HG02623 (cell line): Measurements from ENCODE around the gene SRP9.
"Not testable (repeated sequence)": the region's sequence is repeated elsewhere in the genome, so short reads cannot be mapped to it uniquely, and the experiment has no call there.

Experiments used
- ATAC-seq: cut with Tn5 transposase; IDR thresholded peaks from one replicate; pipeline ENCODE4 v1.9.1; 2021; ENCODE audit warnings: moderate library complexity; ENCODE audit not compliant: unreplicated experiment

Gene SRP9

DNA sequence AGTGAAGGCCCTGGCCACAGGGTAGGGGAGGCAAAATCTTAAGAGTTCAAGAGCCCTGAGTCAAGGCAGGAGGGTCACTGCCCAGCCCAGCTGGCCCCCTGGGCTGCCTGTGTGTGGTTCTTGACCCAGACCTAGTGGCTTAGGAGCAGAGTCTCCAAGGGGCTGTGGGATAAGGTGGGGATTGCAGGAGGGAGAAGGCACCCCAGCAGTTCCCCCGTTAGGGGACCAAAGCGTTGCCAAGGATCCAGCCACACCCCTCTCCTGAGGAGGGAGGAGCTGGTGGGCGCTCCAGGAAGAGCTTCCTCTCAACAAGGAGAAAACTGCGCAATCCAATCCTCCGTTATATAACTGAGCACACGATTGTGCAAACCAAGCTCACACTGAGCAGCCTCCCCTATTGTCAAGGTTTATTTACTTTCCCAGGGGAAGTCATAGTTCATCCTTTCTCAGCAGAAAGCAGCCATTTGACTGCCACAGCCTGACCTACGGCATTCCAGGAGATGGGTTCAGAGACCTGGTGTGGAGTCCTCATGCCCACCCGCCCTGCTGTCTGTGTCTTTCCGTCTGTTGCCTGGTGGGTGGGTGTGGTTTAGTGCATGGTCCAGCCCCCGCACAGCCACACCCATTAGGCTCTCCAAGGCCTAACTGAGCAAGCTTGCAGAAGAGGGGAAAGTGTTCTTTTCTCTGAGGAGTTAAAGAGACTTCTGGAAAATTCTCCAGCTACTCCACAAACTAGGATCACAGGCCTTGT, 35.8 kb downstream of the SRP9 start:
- ATAC-seq = no peak

DNA sequence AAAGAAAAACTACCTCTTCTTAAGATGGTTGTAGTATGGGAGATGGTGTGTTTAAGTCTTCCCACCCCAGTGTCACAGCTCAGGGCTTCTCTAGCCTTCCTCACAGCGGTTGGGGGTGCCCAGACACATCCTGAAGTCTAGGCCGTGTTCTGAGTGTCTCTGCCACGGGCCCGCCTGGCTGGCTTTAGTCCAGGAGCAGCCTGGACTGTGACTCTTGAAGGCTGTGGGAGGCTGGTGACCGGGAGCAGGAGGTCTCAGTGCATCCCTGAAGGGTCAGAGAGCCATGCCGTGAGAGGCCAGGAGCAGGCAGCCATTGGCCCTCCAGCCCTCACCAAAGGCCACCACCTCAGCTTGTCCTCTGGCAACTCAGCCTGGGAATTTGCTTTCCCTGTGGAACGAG, 36.8 kb downstream of the SRP9 start:
- no peak for ATAC-seq

DNA sequence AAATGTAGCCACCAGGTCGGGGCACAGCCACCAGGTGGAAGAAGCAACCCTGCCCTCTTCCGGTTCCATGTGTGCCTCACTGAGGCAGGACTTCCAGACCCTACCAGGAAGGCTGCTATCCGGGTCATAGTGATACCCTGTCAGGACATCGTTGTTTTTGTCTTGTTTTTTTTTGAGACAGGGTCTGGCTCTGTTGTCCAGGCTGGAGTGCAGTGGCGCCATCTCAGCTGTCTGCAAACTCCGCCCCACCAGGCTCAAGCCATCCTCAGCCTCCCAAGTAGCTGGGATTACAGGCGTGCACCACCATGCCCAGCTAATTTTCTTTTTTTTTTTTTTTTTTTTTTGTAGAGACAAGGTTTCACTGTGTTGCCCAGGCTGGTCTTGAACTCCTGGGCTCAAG, 37.5 kb downstream of the SRP9 start:
- ATAC-seq = not testable (repeated sequence)

DNA sequence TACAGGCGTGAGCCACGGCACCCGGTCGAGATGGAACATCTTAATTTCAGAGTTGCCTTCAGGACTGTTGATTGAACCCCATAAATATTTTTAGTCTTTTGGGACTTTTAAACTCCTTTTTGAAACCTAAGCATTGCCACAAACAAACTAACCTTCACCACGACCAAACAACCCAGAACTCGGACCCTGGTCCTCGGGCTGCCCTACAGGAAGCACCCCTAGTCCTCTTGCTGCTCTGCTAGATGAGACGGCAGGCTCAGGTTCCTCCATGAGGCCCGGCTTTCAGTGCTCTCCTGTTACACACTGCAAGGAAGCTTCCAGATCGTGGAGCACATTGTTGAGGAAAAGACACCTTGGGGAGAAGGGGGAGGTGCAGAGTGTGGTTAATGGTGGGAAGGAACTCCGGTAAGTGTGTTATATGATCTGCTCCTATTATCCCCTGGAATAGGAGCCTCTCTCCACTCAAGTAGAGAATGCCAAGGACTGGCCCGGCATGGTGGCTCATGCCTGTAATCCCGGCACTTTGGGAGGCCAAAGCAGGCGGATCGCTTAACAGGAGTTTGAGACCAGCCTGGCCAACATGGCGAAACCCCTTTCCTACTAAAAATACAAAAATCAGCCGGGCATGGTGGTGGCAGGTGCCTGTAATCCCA, 38.0 kb downstream of the SRP9 start:
- no peak for ATAC-seq

DNA sequence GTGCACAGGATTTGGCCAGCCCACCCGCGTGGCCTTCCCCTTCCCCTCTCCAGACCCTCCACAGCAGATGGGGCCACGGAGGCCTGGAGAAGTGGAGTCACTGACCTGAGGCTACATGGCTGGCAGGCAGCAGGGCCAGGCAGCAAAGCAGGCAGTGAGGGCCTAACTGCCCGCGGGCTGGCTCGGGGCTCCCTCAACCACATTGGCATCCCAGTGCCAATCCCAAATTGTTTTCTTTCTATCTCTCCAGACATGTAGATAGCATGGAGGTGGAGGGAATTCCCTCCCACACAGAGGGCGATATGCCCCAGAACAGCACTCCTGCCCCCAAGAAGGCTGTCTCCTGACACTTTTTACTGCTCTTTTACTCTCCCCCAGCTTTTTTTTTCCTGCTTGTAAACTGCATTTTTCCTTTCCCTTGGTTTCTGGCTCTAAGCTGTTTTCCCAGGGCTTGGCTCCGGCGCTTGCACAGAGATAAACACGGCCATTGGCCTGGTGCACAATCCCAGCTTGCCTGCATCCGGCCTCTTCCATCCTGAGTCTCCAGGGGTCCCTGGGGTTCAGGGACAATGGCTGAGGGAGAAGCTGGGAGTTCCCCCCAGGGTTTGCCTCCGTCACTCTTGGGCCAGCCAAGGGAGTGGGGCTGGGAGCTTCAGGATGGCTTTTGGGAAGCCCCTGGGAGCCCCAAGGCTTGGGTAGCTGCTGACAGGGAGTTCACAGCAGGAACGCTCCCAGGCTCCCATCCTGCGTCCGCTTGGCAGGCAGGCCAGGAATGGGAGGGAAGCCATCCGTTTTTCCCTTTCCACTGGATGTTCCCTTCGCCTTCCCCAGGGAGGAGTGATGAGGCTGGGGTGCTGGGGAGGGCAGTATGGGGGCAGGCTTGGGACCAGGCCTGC, 39.3 kb downstream of the SRP9 start:
- ATAC-seq = no peak

DNA sequence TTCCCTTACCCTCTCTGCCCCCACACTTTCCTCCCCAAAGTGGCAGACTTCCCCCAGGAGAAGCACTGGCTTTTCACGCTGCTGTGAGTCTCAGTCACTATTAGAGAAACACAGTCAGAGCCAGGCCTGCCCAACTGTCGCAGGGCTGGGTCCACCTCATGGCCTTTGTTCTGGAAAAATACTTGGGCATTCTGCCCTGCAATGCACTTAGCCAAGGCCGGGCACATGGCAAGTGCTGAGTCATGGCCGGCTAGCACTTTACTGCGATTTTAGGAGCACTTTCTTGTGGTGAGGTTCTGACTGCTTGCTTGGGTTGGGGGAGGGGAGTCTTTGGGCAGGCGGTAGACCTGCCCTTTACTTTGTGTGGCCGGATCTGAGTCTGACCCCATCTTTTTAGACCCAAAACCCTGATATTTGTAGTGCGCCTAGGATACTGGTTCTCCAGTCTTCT, 40.0 kb downstream of the SRP9 start:
- no peak for ATAC-seq

DNA sequence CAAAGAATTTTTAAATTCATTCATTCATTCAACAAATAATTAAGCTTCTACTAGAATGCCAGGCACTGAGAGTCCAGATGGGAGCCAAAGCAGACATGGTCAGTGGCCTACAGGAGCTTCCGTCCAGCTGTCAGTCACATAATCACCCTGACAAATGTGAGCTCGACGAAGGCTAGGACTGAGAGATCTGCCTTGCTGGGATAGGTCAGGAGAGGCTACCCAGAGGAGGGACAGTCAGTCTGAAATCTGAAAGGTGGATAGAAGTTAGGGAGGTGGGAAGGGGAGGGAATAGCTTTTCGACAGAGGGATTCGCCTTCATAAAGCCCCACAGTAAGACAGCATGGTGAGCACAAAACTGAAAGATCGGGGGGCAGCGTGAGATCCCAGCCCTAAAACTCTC, 40.6 kb downstream of the SRP9 start:
- no peak for ATAC-seq

DNA sequence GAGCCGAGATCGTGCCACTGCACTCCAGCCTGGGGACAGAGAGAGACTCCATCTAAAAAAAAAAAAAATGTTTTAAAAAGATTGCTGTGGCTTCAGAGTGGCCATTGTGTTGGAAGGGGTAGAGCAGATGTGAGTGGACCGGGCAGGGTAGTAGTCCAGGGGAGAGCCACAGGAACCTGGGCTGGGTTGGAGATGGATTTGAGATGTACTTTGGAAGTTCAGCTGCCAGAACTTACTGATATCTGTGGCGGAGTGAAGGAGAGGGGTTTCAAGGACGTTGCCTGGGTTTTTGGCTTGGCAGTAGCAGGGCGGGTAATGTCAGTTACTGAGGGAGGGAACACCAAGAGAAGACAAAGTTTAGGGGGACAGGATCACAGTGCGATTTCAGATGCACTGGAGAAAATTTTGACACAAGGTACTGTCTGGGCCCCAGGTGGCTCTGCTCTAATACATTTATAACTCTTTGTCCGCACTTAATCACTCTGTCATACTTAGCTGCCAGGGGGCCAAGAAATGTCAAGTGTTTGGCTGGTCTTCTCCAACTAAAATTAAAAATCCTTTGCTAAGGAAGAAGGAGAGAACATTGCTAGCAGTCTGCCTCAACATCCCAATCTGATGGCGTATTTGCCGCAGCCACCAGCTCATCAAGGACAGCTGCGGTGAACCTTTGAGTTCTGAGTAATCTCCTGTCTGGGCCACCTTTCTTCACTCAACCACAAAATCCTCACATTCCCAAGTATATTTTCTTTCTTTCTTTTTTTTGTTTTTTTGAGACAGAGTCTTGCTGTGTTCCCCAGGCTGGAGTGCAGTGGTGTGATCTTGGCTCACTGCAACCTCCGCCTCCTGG, 41.9 kb downstream of the SRP9 start:
- no peak for ATAC-seq

DNA sequence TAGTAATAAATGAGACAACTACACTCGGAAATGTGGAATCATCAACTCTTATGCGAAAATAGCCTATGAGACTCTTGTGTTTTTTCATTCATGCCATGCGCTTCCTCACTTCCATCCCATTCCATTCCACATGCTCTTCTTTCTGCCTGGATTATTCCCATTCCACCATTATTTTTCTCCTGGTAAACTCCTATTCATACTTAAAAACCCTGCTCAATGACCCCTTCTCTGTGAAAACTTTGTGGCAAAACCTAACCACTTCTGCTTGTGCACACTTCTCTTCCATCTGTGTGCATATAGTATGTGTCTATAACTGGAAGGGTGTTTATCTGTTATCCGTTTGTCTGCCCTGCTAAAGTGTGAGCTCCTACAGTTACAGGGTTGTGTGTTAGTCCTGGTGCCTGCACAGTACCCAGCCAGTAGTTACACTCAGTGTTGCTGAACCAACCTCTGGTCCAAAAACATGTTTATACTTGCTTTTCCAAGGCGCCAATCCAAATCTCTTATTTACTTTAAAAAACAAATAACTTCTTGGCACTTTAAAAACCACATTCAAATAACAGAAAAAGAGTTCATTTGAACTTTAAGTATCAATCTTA, 43.0 kb downstream of the SRP9 start:
- no peak for ATAC-seq

DNA sequence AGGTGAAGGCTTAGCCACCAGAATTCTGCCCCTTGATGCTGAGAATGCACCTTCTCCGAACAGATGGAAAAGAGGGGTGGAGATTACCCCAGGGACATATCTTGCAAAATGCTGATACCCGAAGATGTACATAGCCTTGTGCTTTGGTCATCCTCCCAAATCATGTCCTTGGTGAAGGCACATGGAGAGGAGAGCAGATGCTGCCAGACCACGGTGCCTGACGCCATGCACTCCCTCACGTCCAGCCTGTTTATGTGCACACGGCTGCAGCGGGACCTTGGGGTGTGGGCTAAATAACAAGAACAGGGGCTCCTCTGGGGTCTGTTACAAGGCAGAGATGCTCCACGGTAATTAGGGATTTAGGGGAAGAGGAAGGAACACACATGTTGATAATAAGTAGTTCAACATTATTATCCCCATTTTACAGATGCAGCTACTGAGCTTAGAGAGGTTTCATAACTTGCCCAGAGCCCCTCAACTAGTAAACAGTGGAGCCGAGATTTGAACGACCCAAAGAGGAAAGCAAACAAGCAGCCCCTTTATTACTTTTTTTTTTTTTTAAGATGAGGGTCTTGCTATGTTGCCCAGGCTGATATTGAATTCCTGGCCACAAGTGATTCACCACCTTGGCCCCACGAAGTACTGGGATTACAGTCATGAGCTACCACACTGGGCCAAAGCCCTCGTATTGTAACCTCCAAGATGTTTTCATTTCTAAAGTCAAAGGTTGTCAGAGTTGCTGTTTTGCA, 45.2 kb downstream of the SRP9 start:
- no peak for ATAC-seq

DNA sequence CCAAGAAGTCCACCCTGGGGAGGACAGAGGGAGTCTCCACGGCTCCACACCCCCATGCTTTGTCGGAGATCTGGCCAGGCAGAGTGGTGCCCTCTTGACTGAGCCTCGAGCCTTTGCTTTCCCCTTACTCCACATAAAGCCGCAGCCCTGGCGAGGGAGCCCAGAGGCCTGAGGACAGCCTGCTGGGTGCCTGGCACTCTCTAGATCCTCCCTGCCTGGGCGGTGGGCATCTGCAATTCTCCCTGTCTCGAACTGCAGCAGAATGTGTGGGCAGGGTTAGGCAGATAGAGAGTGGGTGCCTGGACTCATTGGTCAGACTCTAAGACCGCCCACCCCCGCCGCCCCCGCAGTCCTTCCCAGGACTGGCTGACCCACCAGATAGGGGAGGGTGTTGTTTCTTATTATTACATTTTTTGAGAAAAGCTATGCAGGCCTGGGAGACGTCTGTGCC, 46.2 kb downstream of the SRP9 start:
- ATAC-seq = no peak

DNA sequence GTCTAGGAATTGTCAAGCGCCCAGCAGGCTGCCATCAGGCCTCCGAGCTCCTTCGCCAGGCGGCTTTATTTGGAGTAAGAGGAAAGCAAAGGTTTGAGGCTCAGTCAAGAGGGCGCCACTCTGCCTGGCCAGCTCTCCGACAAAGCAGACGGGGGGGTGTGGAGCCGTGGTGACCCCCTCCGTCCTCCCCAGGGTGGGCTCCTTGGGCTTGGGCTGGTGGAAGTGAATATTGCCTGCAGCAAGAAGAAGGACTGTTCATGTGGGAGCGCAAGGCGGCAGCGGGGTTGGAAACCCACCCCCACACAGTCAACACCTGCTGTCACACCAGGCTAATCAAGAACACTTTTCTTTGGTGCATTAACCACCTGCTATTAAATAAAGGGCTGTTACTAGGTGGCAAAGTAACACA, 46.9 kb downstream of the SRP9 start:
- ATAC-seq = no peak

DNA sequence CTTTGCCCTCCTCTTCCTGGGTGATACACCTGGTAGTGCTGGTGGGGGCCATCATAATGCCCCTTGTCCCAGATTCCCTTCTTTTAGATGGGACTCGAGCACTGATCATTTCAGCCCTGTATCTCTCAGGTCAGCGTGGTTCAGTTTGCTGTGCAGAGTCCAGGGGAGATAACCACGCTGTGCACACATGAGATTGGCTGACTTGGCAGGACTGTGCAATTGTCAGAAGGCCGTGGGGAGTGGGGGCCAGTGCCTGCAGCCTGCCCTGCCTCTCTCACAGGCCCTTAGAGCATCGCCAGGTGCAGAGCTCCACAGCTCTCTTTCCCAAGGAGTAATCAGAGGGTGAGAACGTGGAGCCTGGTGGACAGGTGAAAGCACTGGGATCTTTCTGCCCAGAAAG, 47.5 kb downstream of the SRP9 start:
- no peak for ATAC-seq

DNA sequence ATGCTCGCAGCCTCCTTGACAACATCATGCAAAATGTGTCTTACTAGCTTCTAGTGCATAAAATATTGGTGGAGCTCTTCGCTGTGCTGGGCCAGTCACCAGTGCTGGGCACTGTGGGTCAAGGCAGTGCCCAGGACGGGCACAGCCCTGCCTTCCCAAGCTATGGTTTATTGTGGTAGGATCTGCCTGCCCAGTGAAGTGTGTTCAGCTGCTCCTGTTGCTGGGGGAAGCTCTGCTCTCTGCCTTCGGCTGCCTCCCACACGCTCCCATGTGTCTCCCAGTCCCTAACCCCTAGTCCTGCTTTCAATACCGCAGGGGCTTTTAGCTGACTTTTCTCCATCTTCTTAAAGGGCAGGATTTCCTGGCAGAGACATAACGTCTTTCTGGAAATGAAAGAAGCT, 48.0 kb downstream of the SRP9 start:
- ATAC-seq = no peak

DNA sequence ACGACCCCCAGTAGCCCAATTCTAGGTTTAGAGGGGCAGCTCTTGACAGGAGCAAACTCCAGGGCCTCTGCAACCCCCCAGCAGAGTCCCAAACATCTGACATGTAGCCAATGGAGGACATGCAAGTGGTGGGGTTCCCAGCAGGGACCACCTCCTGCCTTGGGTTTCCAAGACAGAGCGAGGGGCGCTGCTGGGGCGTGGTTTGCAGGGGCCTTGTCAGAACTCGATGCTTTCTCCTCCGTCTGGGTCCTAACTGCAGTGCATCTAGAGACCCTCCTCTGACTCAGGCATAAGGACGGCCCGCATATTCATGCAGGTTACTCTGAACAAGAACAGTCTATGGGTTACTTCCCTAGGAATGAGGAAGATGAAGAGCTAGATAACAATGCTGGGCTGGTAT, 49.5 kb downstream of the SRP9 start:
- ATAC-seq = no peak

DNA sequence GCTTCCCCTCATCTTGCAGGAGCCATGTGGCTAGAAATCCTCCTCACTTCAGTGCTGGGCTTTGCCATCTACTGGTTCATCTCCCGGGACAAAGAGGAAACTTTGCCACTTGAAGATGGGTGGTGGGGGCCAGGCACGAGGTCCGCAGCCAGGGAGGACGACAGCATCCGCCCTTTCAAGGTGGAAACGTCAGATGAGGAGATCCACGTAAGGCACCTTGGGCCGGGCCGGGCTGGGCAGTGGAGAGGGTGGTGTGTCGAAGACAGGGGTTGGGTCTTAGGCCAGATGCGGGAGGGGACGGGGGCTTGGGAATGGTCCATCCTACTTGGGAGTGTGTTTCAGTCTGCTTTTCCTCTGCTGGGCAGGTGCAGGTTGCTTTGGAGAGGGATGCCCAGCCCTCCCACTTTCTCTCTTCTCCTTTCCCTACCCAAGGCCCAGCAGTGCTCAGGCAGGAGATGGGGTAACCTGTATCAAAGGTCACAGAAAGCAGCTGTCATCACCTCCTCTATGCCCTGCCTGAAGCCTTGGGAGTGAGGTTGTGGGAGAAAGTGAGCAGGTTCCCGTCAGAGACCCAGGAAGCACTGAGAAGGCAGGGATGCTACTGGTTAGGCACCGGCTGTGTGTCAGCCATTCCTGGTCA, 51.2 kb downstream of the SRP9 start:
- ATAC-seq = no peak

DNA sequence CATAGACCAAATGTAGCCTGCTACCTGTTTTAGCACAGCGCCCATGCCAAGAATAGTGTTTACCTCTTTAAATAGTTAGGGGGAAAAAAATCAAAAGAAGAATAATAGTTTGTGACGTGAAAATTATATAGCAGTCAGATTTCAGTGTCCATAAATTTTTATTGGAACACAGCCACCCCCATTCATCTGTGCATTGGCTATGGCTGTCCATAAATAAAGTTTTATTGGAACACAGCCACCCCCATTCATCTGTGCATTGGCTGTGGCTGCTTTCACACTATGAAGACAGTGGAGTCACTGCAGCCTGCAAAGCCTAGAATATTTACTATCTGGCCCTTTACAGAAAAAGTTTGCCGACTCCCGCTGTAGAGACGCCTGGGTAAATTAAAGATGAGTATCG, 53.2 kb downstream of the SRP9 start:
- no peak for ATAC-seq

DNA sequence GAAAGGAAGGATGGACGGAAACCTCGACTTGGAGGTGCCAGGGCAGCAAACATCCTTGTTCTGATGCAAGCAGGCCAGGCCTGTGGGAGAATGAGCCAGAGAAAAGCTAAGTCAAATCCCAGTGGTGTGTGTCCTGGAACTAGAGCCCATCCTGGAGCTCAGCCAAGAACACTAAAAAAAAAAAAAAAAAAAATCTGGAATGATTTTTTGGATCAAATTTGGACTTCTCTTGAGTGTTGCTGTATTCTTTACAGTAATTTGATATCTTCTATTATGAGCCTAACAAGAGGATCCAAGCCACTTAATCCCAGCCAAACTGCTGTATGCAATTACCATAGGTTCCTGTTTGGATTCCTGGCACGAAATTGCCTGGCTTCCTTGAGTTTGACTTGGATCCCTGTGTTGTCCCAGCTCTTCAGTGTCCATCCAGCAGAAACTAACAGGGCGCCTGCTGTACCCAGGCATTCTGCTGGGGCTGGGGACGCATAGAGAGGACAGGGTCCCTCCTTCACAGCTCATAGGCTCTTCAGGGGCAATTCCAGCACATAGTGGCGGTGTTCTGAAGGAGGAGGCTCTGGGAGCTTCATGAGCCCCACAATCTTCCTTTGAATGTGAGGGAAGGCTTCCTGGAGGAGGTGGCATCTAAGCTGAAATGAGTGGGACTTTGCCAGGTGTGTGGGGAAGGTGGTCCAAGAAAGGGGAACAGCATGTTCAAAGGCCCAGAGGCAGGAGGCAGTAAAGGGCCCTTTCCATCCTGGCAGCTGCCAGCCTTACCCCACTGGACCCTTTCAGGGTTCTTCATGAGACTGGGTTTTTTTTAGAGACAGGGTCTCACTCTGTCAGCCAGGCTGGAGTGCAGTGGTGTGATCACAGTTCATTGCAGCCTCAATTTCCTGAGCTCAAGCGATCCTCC, 57.0 kb downstream of the SRP9 start:
- no peak for ATAC-seq
